ENCODE measurements around the gene LARGE1. TPM values are rescaled to one million over a fixed set of nuclear protein-coding genes. Genes with fewer than 3 reads are reported as not detected.
A peak's percentile ranks its signal among the peaks of the same experiment; 100 is the strongest.
"Not testable (repeated sequence)": the region's sequence is repeated elsewhere in the genome, so short reads cannot be mapped to it uniquely, and the experiment has no call there.

LARGE1 gene
- total RNA-seq, 1 donor from 2014 or later, result 81.2 TPM

DNA sequence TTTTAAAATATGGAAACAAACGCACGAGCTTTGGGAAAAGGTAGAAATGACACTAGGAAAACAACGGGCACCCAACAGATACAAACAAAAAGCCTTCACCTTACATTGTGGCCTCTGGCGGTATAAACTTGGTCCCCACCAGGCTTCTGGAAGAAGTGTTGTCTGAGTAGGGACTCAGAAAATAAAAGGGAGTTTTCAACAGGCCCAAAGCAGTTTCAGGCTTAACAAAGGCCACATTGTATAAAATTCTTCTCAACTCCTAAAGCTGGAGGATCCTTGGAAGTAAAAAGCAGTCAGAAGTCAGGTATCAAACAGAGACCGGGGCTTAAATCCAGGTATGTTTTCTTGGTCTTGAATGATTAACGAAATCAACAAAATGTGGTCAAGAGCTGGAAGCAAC is 61.0 kb downstream of the LARGE1 start:
- H3K4me1 Mint-ChIP-seq (ENCODE audit: low read depth, unreplicated experiment), result peaks cover 23% of the 10 kb centered on the region
- H3K27me3 Mint-ChIP-seq (ENCODE audit: unreplicated experiment), result peaks cover 5% of the 10 kb centered on the region
- no peak overlapping the region for H3K4me3 Mint-ChIP-seq (ENCODE audit: unreplicated experiment)
- no peak overlapping the region for H3K27ac Mint-ChIP-seq (ENCODE audit: unreplicated experiment)
- TF ChIP-seq, protein P1, sequence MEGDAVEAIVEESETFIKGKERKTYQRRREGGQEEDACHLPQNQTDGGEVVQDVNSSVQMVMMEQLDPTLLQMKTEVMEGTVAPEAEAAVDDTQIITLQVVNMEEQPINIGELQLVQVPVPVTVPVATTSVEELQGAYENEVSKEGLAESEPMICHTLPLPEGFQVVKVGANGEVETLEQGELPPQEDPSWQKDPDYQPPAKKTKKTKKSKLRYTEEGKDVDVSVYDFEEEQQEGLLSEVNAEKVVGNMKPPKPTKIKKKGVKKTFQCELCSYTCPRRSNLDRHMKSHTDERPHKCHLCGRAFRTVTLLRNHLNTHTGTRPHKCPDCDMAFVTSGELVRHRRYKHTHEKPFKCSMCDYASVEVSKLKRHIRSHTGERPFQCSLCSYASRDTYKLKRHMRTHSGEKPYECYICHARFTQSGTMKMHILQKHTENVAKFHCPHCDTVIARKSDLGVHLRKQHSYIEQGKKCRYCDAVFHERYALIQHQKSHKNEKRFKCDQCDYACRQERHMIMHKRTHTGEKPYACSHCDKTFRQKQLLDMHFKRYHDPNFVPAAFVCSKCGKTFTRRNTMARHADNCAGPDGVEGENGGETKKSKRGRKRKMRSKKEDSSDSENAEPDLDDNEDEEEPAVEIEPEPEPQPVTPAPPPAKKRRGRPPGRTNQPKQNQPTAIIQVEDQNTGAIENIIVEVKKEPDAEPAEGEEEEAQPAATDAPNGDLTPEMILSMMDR (IDR thresholded peaks at IDR 0.05; ENCODE audit: partially characterized antibody, unreplicated experiment), result no peak
- peaks cover 4% of the 10 kb centered on the region for H3K9me3 Mint-ChIP-seq (ENCODE audit: unreplicated experiment)
- H3K36me3 Mint-ChIP-seq (ENCODE audit: unreplicated experiment), result no peaks in the 10 kb centered on the region
- no peak for DNase-seq

DNA sequence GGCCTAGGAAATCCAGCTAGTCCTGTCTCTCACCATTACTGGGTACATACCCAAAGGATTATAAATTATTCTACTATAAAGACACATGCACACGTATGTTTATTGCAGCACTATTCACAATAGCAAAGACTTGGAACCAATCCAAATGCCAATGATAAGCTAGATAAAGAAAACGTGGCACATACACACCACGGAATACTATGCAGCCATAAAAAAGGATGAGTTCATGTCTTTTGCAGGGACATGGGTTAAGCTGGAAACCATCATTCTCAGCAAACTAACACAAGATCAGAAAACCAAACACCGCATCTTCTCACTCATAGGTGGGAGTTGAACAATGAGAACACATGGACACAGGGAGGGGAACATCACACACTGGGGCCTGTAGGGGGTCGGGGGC is 61.6 kb downstream of the LARGE1 start:
- not testable (repeated sequence) for H3K27ac Mint-ChIP-seq (ENCODE audit: unreplicated experiment); H3K36me3 Mint-ChIP-seq (ENCODE audit: unreplicated experiment); H3K9me3 Mint-ChIP-seq (ENCODE audit: unreplicated experiment); H3K4me3 Mint-ChIP-seq (ENCODE audit: unreplicated experiment); H3K27me3 Mint-ChIP-seq (ENCODE audit: unreplicated experiment); DNase-seq
- H3K4me1 Mint-ChIP-seq (ENCODE audit: low read depth, unreplicated experiment), result peaks cover 29% of the 10 kb centered on the region

DNA sequence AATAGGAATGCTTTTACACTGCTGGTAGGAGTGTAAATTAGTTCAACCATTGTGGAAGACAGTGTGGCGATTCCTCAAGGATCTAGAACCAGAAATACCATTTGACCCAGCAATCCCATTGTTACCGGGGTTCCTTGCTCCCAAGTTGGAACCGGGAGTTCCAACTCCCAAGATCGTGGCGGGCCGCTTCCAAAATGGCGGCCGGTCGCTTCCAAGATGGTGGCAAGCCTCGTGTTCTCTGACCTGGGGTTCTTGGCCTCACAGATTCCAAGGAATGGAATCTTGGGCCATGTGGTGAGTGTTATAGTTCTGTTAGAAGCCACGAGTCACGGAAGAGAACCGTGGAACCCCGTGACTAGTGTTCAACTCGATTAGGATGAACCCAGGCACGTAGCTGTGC is 62.5 kb downstream of the LARGE1 start:
- peaks cover 11% of the 10 kb centered on the region for H3K27me3 Mint-ChIP-seq (ENCODE audit: unreplicated experiment)
- H3K27ac Mint-ChIP-seq (ENCODE audit: unreplicated experiment); H3K4me3 Mint-ChIP-seq (ENCODE audit: unreplicated experiment); DNase-seq; H3K36me3 Mint-ChIP-seq (ENCODE audit: unreplicated experiment): not testable (repeated sequence)
- peaks cover 12% of the 10 kb centered on the region for H3K9me3 Mint-ChIP-seq (ENCODE audit: unreplicated experiment)
- peaks cover 36% of the 10 kb centered on the region for H3K4me1 Mint-ChIP-seq (ENCODE audit: low read depth, unreplicated experiment)

DNA sequence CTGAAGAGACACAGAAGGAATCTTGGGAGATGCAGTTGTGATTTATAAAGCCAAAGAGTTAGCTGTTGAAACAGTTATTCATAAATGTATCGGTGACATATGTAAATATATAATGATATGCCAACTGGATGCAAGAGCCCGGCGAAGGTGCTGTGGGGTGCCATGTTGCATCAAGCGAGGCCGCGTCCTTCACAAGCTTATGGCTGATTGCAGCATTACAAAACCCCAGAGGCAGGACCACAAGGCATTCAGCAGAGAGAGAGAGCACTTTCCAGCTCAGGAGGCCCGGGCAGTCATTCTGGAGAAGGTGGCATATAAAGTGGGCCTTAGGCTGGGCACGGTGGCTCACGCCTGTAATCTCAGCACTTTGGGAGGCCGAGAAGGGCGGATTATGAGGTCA is 65.6 kb downstream of the LARGE1 start:
- TF ChIP-seq, protein P1 (IDR thresholded peaks at IDR 0.05; ENCODE audit: partially characterized antibody, unreplicated experiment), result no peak
- peaks cover 7% of the 10 kb centered on the region for H3K27me3 Mint-ChIP-seq (ENCODE audit: unreplicated experiment)
- H3K27ac Mint-ChIP-seq (ENCODE audit: unreplicated experiment), result no peak overlapping the region
- peaks cover 48% of the 10 kb centered on the region for H3K4me1 Mint-ChIP-seq (ENCODE audit: low read depth, unreplicated experiment)
- no peak for DNase-seq
- no peaks in the 10 kb centered on the region for H3K36me3 Mint-ChIP-seq (ENCODE audit: unreplicated experiment)
- H3K4me3 Mint-ChIP-seq (ENCODE audit: unreplicated experiment), result peak overlapping the region; percentile 62
- H3K9me3 Mint-ChIP-seq (ENCODE audit: unreplicated experiment), result peaks cover 10% of the 10 kb centered on the region

DNA sequence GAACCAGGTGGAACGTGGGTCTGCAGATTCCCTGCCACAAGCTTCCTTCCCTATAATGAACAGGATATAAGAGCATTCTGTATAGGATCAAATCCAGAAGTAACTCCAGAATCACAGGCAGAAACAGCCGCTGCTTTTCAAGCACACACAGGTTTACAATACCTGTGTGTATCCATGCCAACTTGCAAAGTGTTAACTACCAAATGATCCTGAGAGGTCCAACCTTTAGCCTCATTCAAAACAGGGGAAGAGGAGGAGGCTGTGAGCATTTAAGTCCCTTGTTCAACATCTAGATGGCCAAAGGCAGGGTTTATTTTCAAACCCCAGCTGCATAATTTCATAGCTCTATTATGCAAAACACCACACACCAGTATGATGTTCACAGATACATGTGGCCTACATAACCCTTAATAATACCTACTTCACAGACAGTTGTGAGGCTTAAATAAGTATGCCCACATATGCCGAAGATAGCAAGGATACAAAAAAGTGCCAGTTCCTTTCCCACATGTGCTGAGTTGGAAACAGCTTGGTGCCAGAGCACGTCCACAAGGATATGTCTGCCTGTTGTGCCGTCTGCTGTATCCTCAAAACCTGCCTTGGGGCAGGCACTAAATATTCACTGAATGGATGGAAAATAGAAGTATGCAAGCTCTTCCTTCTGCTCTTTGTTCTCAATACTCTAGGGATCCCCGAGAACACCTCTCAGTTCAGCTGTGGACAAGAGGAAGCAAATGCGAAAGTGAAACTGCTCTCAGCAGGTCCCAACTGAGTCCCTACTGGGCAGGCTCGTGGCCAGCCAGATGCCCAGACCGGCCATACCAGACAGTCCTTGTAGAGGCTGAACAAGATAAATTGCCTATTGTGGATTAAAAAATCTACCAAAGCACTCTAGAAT is 66.8 kb downstream of the LARGE1 start:
- H3K36me3 Mint-ChIP-seq (ENCODE audit: unreplicated experiment), result no peaks in the 10 kb centered on the region
- TF ChIP-seq, protein P1 (IDR thresholded peaks at IDR 0.05; ENCODE audit: partially characterized antibody, unreplicated experiment), result no peak
- peaks cover 9% of the 10 kb centered on the region for H3K27me3 Mint-ChIP-seq (ENCODE audit: unreplicated experiment)
- peaks cover 10% of the 10 kb centered on the region for H3K9me3 Mint-ChIP-seq (ENCODE audit: unreplicated experiment)
- peaks cover 57% of the 10 kb centered on the region for H3K4me1 Mint-ChIP-seq (ENCODE audit: low read depth, unreplicated experiment)
- peak overlapping the region; percentile 97 for H3K27ac Mint-ChIP-seq (ENCODE audit: unreplicated experiment)
- peak overlapping the region; percentile 81 for H3K4me3 Mint-ChIP-seq (ENCODE audit: unreplicated experiment)
- peak; percentile 51 for DNase-seq

DNA sequence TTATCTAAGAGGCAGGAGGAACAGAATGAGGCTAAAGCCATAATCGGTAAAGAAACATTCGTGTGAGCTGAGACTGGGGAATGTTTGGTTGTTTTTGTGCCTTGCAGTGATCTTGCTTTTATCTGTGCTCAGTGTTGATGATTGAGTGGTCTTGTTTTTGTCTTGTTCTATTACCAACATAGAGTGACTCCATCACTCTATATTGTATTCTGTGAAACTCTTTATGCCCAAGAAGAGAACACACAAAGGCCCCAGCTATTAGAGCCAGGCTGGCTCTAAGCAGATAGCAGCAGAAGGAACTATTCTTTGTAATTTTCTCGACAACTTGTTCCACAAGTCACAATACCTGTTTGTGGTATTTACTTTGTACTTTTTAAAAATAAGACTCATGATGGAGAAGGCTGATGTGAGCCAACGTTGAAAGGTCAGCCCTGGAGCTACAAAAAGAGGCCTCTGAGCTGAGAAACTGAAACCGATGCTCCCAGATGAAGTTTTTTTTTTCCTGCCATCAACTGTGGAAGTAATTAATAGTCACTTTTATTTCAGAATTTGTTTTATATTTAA is 68.4 kb downstream of the LARGE1 start:
- Mint-ChIP-seq H3K4me1 (ENCODE audit: low read depth, unreplicated experiment) (peaks cover 57% of the 10 kb centered on the region), H3K9me3 (ENCODE audit: unreplicated experiment) (peaks cover 12% of the 10 kb centered on the region), H3K4me3 (ENCODE audit: unreplicated experiment) (no peak overlapping the region), H3K27ac (ENCODE audit: unreplicated experiment) (peak overlapping the region; percentile 17), H3K27me3 (ENCODE audit: unreplicated experiment) (peaks cover 9% of the 10 kb centered on the region), H3K36me3 (ENCODE audit: unreplicated experiment) (peaks cover 2% of the 10 kb centered on the region)
- DNase-seq, result no peak
- TF ChIP-seq, protein P1 (IDR thresholded peaks at IDR 0.05; ENCODE audit: partially characterized antibody, unreplicated experiment), result no peak

All from glutamatergic neuron (in vitro differentiated cells).